GM18499 (cell line): Measurements from ENCODE around the gene ATG2B.
A peak's percentile ranks its signal among the peaks of the same experiment; 100 is the strongest.
"Not testable (repeated sequence)": the region's sequence is repeated elsewhere in the genome, so short reads cannot be mapped to it uniquely, and the experiment has no call there.

Experiments used
- ATAC-seq: cut with Tn5 transposase; IDR thresholded peaks from one replicate; pipeline ENCODE4 v1.9.1; 2021; ENCODE audit warnings: moderate number of reproducible peaks; ENCODE audit not compliant: insufficient read depth, unreplicated experiment

ATG2B gene

DNA sequence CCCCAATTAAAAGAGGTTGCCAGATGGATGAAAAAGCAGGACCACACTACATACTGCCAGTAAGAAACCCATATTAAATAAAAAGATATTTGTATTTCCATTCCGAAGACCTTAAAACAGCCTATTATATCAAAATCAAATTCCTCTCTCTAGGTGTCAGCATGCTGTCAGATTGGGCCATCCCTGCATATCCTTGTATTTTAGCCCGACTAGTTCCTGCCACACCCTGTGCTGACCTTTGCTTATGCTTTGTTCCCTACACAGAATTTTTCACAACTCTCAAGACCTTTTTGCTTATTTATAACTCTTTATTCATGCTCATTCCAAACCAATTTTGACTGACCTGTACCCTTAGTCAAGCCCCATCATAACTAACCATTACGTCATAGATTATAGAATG lies 13.0 kb upstream of the ATG2B start:
- no peak for ATAC-seq

GRCh38 chr14:96373538-96373937 lies 10.4 kb upstream of the ATG2B start:
- no peak for ATAC-seq

GRCh38 chr14:96370528-96370927 lies 7.4 kb upstream of the ATG2B start:
- no peak for ATAC-seq

GRCh38 chr14:96368534-96368933 lies 5.4 kb upstream of the ATG2B start:
- no peak for ATAC-seq

GRCh38 chr14:96364962-96365361 lies 1.8 kb upstream of the ATG2B start:
- ATAC-seq: no peak

GRCh38 chr14:96363751-96364336 lies 703 bp upstream of the ATG2B start:
- ATAC-seq: peak; percentile 8

DNA sequence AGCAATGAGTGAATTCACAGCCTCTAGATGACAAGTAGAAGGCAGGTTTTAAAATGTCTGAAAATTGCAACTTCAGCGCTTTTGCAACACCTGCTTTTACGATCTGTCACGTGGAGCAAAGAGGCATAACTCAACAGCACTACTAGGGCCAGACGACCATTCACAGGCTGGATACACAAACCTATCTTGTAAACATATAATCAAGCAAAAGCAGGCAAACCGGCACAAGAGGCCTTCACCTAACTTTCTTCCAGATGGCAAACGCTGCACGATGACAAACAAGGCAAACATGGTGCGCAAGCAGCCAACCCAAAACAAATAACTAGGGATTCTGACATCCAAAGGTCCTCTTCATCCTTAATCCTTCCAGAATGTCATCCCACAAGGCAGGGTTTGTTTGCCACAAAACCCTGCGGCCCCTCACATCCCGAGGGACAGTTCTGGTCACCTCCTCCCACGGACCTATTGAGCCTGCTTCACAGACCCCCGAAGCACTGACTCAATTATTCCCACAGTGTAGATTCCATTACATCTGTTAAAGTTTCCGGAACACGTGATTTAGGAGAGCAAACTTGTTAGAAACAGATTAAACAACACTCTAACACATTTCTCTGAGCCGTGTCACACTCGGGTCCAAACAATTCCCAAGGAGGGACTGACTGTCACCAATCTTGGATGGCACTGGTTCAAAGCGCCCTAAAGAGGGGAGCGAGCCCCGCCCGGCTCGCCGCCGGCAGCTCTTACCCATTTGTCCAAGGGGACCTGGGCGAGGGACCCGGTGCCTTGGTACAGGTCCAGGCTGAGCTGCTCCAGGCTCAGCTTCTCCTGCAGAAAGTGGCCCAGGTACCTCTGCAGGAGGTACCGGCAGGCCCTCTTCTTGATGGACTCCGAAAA lies 823 bp downstream of the ATG2B start:
- ATAC-seq: peak; percentile 30

- ATAC-seq: no peak
Observed at GRCh38 chr14:96359959-96360358, 3.2 kb downstream of the ATG2B start.

DNA sequence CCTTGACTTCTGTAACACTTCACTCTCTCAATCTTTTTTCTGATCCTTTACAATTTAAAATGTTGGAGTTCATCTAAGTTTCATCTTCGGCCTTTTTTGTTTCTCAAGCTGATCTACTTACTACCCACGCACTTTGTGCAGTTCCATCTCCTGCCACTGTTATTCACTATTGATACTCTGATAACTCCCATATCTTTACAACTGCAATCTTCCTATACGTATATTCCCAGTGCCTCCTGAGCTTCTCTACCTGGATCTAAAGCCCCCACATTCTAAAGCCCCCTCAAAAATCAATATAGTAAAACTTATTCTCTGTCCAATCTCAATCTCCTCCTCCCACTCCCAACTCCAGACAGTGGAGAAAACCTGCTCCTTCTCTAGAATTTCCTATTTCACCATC lies 5.9 kb downstream of the ATG2B start:
- no peak for ATAC-seq

- ATAC-seq: no peak
Observed at GRCh38 chr14:96354246-96354645, 8.9 kb downstream of the ATG2B start.

DNA sequence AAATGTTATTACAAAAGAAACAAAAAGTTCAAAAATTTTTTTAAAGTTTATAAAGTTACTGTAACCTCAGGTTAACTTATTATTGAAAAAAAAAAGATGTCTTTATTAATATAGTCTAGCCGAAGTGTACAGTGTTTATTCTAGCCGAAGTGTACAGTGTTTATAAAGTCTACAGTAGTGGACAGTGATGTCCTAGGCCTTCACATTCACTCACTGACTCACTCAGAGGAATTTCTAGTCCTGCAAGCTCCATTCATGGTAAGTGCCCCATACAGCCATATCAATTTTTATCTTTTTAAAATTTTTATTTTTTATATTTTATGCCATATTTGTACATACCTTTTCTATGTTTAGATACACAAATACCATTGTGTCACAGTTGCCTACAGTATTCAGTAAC lies 10.4 kb downstream of the ATG2B start:
- ATAC-seq: no peak

GRCh38 chr14:96351986-96352385 lies 11.2 kb downstream of the ATG2B start:
- no peak for ATAC-seq

GRCh38 chr14:96349286-96350075 lies 13.7 kb downstream of the ATG2B start:
- ATAC-seq: no peak

GRCh38 chr14:96347957-96348356 lies 15.2 kb downstream of the ATG2B start:
- not testable (repeated sequence) for ATAC-seq

GRCh38 chr14:96345669-96346068 lies 17.5 kb downstream of the ATG2B start:
- ATAC-seq: no peak

- ATAC-seq: no peak
Observed at GRCh38 chr14:96341323-96341722, 21.8 kb downstream of the ATG2B start.

DNA sequence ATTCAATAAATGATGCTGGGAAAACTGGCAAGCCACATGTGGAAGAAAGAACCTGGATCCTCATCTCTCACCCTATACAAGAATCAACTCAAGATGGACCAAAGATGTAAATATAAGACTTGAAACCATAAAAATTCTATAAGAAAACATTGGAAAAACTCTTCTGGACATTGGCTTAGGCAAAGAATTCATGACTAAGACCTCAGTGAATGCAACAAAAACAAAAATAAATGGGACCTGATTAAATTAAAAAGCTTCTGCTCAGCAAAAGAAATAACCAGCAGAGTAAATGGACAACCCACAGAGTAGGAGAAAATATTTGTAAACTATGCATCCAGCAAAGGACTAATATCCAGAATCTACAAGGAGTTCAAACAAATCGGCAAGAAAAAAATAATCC lies 24.6 kb downstream of the ATG2B start:
- no peak for ATAC-seq

- no peak for ATAC-seq
Observed at GRCh38 chr14:96324219-96324618, 38.9 kb downstream of the ATG2B start.

DNA sequence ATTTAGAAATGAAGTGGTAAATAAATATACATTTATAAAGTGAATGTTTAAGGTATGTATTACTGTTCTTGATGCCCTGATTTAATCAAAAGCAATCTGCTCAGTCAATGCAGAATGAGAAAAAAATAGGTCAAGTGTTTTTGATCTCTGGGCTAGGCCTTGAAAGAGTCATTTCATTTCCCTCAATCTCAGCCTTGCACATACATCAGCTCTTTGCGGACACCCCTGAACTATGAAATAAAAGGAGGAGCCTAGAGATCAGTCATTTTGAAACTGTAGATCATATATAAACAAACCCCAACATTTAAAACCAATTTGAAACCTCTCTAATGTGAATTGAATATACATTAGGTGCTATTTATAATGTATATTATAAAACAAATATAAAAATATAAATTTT lies 42.5 kb downstream of the ATG2B start:
- no peak for ATAC-seq

GRCh38 chr14:96318836-96319235 lies 44.3 kb downstream of the ATG2B start:
- ATAC-seq: no peak

DNA sequence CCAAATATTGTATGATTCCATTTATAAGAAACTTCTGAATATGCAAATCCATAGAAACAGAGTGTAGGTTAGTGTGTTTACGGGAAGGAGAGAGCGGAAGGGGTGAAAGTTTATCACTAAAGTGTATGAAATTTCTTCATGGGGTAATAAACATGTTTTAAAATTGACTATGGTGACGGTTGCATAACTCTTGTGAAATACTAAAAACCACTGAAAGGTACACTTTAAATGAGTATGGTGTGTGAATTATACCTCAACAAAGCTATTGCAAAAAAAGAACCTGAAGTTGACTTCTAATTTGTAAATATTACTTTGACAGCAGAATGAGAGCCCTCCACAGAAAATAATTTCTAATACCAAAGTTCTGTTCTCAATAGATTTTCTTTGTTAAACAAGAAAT lies 47.1 kb downstream of the ATG2B start:
- ATAC-seq: no peak
